GM18520 (cell line): ENCODE data around the gene NACC1.

Experiments used
- ATAC-seq: cut with Tn5 transposase; IDR thresholded peaks from one replicate; pipeline ENCODE4 v1.9.1; 2021; ENCODE audit not compliant: unreplicated experiment

NACC1 gene

DNA sequence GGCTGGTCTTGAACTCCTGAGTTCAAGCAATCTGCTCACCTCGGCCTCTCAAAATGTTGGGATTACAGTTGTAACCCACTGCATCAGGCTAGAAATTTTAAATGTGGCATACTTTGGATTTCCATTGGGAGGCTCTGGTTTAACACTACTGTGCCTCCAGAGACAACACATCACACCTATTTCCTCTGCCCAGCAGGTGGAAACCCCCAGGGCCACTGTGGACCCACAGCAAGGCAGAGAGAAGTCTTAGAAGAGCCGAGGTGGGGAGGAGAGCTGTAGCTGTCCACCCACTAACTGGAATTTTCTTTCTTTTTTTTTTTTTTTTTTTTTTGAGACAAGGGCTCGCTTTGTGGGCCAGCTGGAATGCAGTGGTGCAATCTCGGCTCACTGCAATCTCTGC is 71.5 kb downstream of the NACC1 start:
- ATAC-seq: no peak
